ENCODE measurements around the gene GBP2.
"Not testable (repeated sequence)": the region's sequence is repeated elsewhere in the genome, so short reads cannot be mapped to it uniquely, and the experiment has no call there.

GBP2 gene

DNA sequence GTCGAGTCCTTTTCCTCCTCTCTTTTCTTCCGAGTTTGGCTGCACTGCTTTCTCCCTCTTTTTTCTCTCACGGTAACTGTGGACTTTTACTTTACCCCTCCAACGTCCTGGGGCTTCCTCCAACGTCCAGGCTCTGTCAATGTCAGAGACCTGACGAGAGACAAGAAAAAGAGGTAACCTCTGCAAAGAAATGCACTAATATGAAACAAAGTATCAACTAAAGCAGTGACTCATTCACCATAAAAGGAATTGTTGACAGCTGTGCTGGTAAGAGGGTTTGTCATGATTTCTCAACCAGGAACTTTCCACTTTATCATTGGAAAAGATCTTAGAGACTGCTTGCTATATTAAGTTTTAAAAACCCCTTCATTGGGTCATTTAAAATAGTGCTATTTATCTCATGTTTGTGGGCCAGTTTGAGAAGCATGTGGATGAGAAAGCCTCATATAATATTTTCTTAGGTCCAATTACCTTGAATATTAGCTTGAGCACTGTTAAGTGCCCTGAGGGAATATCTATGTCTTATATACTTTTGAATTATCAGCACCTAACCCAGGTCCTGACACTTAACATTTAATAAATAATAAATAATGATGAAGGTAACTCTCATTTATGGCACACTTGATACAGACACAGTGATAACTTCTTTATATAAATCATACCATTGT is at the start of gene GBP2:
Gene GBP2 (minus strand): TSS at position 202 of the 668 bp plus-strand sequence. CDS start 4,148 bp downstream, outside the sequence.
- no peak for DNase-seq

DNA sequence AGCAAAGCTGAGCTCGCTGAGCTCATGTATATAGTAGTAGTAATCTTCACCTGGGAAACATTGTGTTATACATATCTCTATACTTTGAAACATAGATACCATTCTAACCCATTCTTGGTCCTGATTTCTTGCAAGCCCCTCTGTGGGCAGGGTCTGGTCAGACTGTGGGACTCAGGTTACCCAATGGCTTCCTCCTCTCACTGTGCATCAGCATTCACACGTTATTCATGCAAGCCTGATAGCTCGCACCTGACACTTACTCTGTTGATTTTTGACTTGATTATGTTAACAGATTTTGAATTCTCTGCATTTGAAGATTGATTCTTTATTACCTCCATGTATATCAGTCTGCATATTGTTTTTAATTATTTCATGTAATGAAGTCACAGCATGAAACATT is 48.6 kb upstream of the GBP2 start:
- DNase-seq, result no peak

GRCh38 chr1:89172468-89173143 is 46.7 kb upstream of the GBP2 start:
- no peak for DNase-seq

DNA sequence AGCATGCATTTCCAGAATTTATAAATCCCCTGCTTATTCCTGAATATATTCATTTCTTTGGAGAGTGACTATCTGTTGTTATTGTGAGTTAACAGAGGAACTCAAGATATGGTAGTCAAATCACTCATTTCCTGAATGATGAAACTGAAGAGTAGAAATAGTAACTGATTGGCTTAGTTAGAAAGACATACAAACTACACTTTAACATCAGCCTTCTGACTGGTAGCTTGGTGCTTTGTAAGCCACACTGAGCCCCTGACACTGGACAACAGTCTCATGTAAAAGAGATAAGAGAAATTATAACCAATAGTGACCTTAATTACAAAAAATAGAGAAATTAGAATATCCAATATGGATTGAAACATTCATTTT is 45.1 kb upstream of the GBP2 start:
- no peak for DNase-seq

DNA sequence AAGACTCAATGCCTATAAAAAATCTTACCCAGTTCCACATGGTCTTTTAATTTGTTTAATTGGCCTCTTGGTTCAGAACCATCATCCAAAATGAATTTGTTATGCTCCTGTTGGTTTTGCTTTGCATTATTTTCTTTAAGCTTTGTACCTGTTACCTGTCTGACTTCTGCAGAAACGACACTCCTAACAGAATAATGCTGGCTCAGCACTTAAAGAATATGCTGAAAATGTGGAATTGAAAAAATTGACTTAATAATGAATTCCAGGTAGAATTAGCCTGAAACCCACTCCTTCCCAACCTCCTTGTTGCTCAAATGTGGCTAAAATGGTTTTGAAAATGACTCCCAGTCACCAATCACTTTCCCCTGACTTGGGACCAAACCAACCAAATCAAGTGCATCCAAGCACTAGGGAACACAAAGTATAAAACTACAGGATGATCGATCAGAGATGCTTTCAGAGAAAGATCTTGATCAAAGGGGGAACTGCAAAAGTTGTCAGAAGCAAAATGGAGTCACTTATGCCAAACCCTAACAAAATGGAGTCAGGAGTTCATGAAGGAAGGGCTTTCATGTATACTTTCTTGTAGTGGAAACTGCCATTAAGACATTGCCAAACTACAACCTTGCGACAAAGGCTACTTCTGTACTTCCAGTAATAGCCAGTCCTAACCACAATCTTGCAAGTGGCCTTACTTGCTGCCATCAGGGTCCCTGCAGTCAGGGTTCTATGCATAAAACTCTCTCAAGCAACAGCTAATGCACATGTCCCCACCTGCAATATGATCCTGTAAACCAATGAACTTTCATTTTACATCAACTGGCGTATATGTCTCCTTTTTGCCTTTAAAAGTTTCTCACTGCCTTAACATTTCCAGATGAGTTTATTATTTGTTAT is 44.5 kb upstream of the GBP2 start:
- no peak for DNase-seq

GRCh38 chr1:89169166-89169565 is 43.3 kb upstream of the GBP2 start:
- DNase-seq, result no peak

DNA sequence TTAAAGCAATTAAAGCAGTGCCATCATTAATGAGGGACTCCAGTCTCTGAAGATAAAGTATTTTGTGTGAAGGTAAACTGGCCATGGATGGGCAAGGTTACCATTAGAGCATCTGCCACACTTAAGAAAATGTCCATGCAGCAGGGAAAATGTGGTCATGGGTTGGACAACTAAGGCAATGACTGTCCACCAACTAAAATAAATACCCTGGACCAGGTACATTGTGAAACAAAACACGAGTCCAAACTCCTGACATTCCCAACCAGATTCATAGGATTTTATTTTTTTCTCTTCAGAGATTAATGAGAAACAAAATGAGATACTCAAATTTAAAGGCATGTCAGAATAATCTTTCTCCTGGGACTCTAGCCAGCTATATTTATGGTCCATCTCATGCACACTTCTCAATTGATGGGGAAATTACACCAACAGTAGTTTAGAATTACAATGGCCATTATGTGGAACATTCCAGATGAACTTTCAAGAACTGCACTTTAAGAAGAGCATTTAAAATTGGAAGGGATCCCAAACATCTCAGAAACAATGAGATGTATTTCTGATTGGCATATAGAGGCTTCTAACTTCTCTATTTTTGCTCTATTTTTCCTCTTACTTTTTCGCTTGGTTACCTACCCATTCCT is 41.8 kb upstream of the GBP2 start:
- DNase-seq, result no peak

DNA sequence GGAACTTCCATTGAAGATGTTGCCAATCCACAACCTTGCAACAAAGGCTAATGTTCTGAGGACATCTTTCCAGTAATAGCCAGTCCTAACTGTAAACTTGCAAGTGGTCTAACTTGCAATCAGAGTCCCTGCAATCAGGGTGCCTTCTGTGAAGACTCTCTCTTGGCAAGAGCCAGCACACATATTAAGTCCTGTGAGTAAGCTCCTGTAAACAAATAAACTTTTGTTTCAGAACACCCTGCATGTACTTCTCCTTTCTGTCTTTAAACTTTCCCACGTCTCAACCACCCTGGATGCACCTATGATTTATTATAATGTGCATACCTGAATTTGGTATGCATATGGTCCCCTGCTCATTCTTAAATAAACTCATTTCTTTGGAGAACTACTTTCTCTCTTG is 40.8 kb upstream of the GBP2 start:
- DNase-seq, result no peak

DNA sequence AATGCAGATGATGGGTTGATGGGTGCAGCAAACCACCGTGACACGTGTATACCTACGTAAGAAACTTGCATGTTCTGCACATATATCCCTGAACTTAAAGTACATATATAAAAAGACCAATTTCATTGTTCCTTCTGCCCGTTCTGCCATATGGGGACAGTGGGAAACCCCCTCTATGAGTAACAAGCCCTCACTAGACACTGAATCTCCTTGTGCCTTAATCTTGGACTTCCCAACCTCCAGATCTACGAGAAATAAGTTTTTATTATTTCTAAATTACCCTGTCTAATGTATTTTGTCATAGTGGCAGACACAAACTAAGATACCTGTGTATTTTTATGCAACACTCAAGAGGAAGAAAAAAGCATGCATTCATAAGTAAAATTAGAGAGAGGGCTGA is 39.9 kb upstream of the GBP2 start:
- no peak for DNase-seq

GRCh38 chr1:89151047-89151446 is 25.1 kb upstream of the GBP2 start:
- DNase-seq, result no peak

DNA sequence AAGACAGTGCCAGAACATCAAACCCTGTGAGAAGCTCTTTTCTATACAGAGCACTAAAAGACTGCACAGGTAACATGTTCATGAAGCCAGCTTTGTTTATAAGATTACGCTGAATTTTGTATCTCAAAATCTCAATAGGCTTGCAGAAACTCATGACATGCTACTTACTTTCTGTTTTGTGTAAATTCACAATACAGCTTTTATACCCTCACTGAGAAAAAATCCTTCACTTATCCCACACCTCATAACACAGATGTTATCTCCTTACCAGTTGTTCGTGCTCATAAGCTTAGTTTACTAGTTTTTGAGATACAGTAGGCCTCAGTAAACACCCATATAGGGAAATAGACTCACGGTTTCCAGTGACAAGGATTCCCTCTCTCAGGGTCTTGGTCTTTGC is 24.1 kb upstream of the GBP2 start:
- no peak for DNase-seq

GRCh38 chr1:89149229-89149628 is 23.3 kb upstream of the GBP2 start:
- no peak for DNase-seq

GRCh38 chr1:89147678-89148658 is 22.1 kb upstream of the GBP2 start:
- no peak for DNase-seq

GRCh38 chr1:89146721-89147120 is 20.8 kb upstream of the GBP2 start:
- no peak for DNase-seq

DNA sequence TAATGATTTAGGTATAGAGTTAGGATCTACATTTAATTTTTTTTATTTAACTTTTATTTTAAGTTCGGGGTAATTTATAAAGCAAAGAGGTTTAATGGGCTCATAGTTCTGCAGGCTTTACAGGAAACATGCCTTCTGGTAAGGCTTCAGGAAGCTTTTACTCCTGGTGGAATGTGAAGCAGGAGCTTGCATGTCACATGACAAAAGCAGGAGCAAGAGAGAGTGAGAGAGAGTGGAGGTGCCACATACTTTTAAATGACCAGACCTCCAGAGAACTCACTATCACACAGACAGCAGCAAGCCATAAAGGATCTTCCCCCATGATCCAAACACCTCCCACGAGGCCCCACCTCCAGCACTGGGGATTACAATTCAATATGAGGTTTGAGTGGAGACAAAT is 17.6 kb upstream of the GBP2 start:
- DNase-seq, result no peak

- no peak for DNase-seq
Measured at GRCh38 chr1:89142160-89142559, 16.2 kb upstream of the GBP2 start.

- no peak for DNase-seq
Measured at GRCh38 chr1:89133747-89134146, 7.8 kb upstream of the GBP2 start.

DNA sequence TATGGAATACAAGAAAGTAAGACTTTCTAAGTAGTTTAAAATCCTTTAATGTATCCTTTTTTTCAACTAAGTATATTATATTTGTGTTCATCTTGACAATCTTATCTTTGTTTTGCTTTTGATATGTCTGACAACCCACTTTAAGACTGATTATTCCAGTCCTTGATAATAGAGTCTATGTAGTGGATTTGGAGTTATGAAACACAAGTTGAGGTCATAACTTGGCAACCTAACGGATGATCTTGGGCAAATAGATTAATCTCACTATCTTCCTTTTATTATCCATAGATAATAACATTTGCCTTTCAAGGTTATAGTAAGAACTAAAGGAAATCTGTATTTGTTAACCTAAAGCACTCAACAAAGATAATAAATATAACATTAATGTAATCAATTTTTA is 4.8 kb upstream of the GBP2 start:
- no peak for DNase-seq

- DNase-seq, result no peak
Measured at GRCh38 chr1:89129911-89130310, 4.0 kb upstream of the GBP2 start.

GRCh38 chr1:89128003-89128458 is 2.1 kb upstream of the GBP2 start:
- not testable (repeated sequence) for DNase-seq

DNA sequence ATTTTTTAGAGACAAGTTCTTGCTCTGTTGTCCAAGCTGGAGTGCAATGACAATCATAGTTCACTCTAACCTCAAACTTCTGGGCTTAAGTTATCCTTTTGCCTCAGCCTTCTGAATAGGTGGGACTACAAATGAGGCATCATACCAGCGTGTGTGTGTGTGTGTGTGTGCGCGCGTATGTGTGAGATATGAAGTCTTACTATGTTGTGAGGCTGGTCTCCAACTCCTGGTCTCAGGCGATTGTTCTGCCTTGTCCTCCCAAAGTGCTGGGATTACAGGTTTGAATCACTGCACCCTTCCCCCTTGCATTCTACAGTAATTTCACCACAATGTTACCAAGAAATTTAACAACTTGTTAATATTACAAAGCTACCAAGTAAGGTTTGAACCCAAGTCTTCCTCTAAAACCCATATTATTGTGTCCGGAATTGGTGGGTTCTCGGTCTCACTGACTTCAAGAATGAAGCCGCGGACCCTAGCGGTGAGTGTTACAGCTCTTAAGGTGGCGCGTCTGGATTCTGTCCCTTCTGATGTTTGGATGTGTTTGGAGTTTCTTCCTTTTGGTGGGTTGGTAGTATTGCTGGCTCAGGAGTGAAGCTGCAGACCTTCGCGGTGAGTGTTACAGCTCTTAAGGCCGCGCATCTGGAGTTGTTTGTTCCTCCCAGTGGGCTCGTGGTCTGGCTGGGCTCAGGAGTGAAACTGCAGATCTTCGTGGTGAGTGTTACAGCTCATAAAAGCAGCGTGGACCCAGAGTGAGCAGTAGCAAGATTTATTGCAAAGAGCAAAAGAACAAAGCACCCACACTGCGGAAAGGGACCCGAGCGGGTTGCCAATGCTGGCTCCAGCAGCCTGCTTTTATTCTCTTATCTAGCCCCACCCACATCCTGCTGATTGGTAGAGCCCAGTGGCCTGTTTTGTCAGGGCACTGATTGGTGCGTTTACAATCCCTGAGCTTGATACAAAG is 970 bp upstream of the GBP2 start:
- not testable (repeated sequence) for DNase-seq

All from DMS153 (cell line).